GM23338 (cell line): ENCODE data around the gene SCGB3A1. TPM values are rescaled to one million over a fixed set of nuclear protein-coding genes. Genes with fewer than 3 reads are reported as not detected.

Experiments used
- ATAC-seq: fragments of 200-7000 bp; cut with Tn5 transposase; 3 replicates; pipeline ENCODE4 v1.9.1; 2020
- DNase-seq: peaks from one replicate; pipeline ENCODE4 v3.0.0-alpha.2; 2015; ENCODE audit warnings: low spot score
- H2AFZ ChIP-seq: fragments of 200-600 bp; sonication (generic); 2 replicates; pipeline ENCODE4 v1.8.0; 2016; ENCODE audit warnings: antibody characterized with exemption, mild to moderate bottlenecking, moderate library complexity
- H3F3A ChIP-seq: fragments of 200-600 bp; sonication (generic); replicated peaks from 2 replicates; pipeline ENCODE4 v1.8.0; 2017; ENCODE audit warnings: antibody characterized with exemption, mixed run types, low read depth
- H3K27ac ChIP-seq: fragments of 200-600 bp; sonication (generic); 2 replicates; pipeline ENCODE4 v1.6.1; 2016; ENCODE audit warnings: low read depth
- H3K27me3 ChIP-seq: fragments of 200-600 bp; sonication (generic); 2 replicates; pipeline ENCODE4 v1.8.0; 2016; ENCODE audit warnings: mild to moderate bottlenecking, mixed run types, moderate library complexity; ENCODE audit not compliant: insufficient read depth
- H3K36me3 ChIP-seq: fragments of 200-600 bp; sonication (generic); 2 replicates; pipeline ENCODE4 v1.8.0; 2016; ENCODE audit warnings: mild to moderate bottlenecking; ENCODE audit not compliant: insufficient read depth
- H3K4me1 ChIP-seq: fragments of 200-600 bp; sonication (generic); 2 replicates; pipeline ENCODE4 v1.8.0; 2016; ENCODE audit warnings: mild to moderate bottlenecking, moderate library complexity; ENCODE audit not compliant: insufficient read depth
- H3K4me2 ChIP-seq: fragments of 200-600 bp; sonication (generic); 2 replicates; pipeline ENCODE4 v1.7.1; 2017; ENCODE audit warnings: mixed run types
- H3K4me3 ChIP-seq: fragments of 200-600 bp; sonication (generic); 2 replicates; pipeline ENCODE4 v1.6.1; 2016; ENCODE audit warnings: mixed run types
- H3K79me2 ChIP-seq: fragments of 200-600 bp; sonication (generic); replicated peaks from 2 replicates; pipeline ENCODE4 v1.8.0; 2017; ENCODE audit warnings: mild to moderate bottlenecking; ENCODE audit not compliant: insufficient read depth
- H3K9me2 ChIP-seq: fragments of 200-600 bp; sonication (generic); 2 replicates; pipeline ENCODE4 v1.8.0; 2017; ENCODE audit not compliant: insufficient read depth
- H4K20me1 ChIP-seq: fragments of 200-600 bp; sonication (generic); replicated peaks from 2 replicates; pipeline ENCODE4 v1.8.0; 2017; ENCODE audit warnings: mild to moderate bottlenecking; ENCODE audit not compliant: insufficient read depth
- H3K27ac Mint-ChIP-seq: 2 replicates; pipeline ENCODE4 v1.8.0; 2020; ENCODE audit warnings: inconsistent platforms, mild to moderate bottlenecking, moderate library complexity, mixed read lengths
- H3K27me3 Mint-ChIP-seq: 3 replicates; pipeline ENCODE4 v1.8.0; 2022; ENCODE audit warnings: low read depth, mild to moderate bottlenecking, moderate library complexity, mixed read lengths, inconsistent platforms; ENCODE audit not compliant: insufficient read depth, poor library complexity
- H3K36me3 Mint-ChIP-seq: 3 replicates; pipeline ENCODE4 v1.8.0; 2021; ENCODE audit warnings: low read depth, mild to moderate bottlenecking, inconsistent platforms, moderate library complexity, mixed read lengths
- H3K4me1 Mint-ChIP-seq: 3 replicates; pipeline ENCODE4 v1.8.0; 2020; ENCODE audit warnings: mild to moderate bottlenecking, inconsistent platforms, mixed read lengths
- H3K4me3 Mint-ChIP-seq: 3 replicates; pipeline ENCODE4 v1.8.0; 2021; ENCODE audit warnings: moderate library complexity, mild to moderate bottlenecking, inconsistent platforms, mixed read lengths
- H3K9me3 Mint-ChIP-seq: 3 replicates; pipeline ENCODE4 v1.8.0; 2020; ENCODE audit warnings: moderate library complexity, mild to moderate bottlenecking, inconsistent platforms, mixed read lengths
- CREB1 ChIP-seq: fragments of 250-450 bp; sonication (Bioruptor Pico); IDR thresholded peaks from 2 replicates; pipeline ENCODE4 v1.5.0; 2020; ENCODE audit warnings: low read depth, mild to moderate bottlenecking, moderate library complexity
- CTCF ChIP-seq, 2 experiments: fragments of 200-600 bp in 1 of 2; sonication (generic) in 1 of 2; conservative IDR thresholded peaks; 2 replicates each; pipeline versions ENCODE4 v1.5.1 to v1.6.1; 2016 to 2017; ENCODE audit warnings: antibody characterized with exemption in 2 of 2, low read depth in 2 of 2, mild to moderate bottlenecking in 2 of 2, moderate library complexity in 1 of 2
- ETS1 ChIP-seq: IDR thresholded peaks from 2 replicates; pipeline ENCODE4 v1.6.1; 2016; ENCODE audit warnings: antibody characterized with exemption
- EZH2 ChIP-seq: fragments of 200-600 bp; sonication (generic); IDR thresholded peaks from one replicate; pipeline ENCODE4 v1.8.0; 2017; ENCODE audit warnings: antibody characterized with exemption, mild to moderate bottlenecking, low read depth; ENCODE audit not compliant: unreplicated experiment
- EZH2phosphoT487 ChIP-seq: fragments of 200-600 bp; sonication (generic); IDR thresholded peaks from one replicate; pipeline ENCODE4 v1.8.1; 2018; ENCODE audit warnings: antibody characterized with exemption; ENCODE audit not compliant: unreplicated experiment
- JUNB ChIP-seq: IDR thresholded peaks from one replicate; pipeline ENCODE4 v1.6.1; 2016; ENCODE audit warnings: antibody characterized with exemption; ENCODE audit not compliant: unreplicated experiment
- NANOG ChIP-seq: IDR thresholded peaks from 2 replicates; pipeline ENCODE4 v1.6.1; 2016; ENCODE audit warnings: antibody characterized with exemption, borderline replicate concordance
- POLR2AphosphoS5 ChIP-seq: IDR thresholded peaks from 2 replicates; pipeline ENCODE4 v1.6.1; 2016; ENCODE audit warnings: antibody characterized with exemption, low read depth
- REST ChIP-seq: IDR thresholded peaks from one replicate; pipeline ENCODE4 v1.6.1; 2018; ENCODE audit warnings: antibody characterized with exemption; ENCODE audit not compliant: unreplicated experiment
- STAT1 ChIP-seq: IDR thresholded peaks from one replicate; pipeline ENCODE4 v1.6.1; 2016; ENCODE audit warnings: antibody characterized with exemption; ENCODE audit not compliant: unreplicated experiment
- ZNF114 ChIP-seq: fragments of 250-450 bp; sonication (Bioruptor Pico); IDR thresholded peaks from 2 replicates; pipeline ENCODE4 v1.5.0; 2020; ENCODE audit warnings: mild to moderate bottlenecking, moderate library complexity
- ZNF331 ChIP-seq: fragments of 250-450 bp; sonication (Bioruptor Pico); IDR thresholded peaks from 2 replicates; pipeline ENCODE4 v1.5.0; 2020; ENCODE audit warnings: low read depth, mild to moderate bottlenecking, moderate library complexity
- ZNF462 ChIP-seq: fragments of 250-450 bp; sonication (Bioruptor Pico); IDR thresholded peaks from 2 replicates; pipeline ENCODE4 v1.5.0; 2020; ENCODE audit warnings: mild to moderate bottlenecking, moderate library complexity
- polyA plus RNA-seq: library from polyadenylated mRNA; unstranded; fragments of >200 nt; fragmentation: Nextera tagmentation; extraction: Ambion mirVana; gene quantifications from 2 replicates; pipeline ENCODE4 v1.2.1, GENCODE V29; 2016
- total RNA-seq: library from RNA; depleted of rRNA; stranded (reverse); fragments of >200 nt; shearing (Covaris generic); gene quantifications from 2 replicates; pipeline ENCODE4 v1.2.3, GENCODE V29; 2014

The SCGB3A1 gene
- total and polyA plus RNA-seq, 2 experiments from 2014 or later = not detected

GRCh38 chr5:180555168-180555921 is 36.0 kb downstream of the SCGB3A1 start:
- ATAC-seq (no peak), DNase-seq (no peak)
- Histone ChIP-seq H3F3A (no peaks in the 10 kb centered on the region), H3K4me1 (0 out of 2 replicates have a peak, but pooled peaks cover 3% of the 10 kb centered on the region), H3K79me2 (peaks cover 93% of the 10 kb centered on the region), H3K9me2 (no peaks in the 10 kb centered on the region), H2AFZ (no peak overlapping the region), H3K4me2 (no peak overlapping the region), H3K36me3 (peaks cover 24% of the 10 kb centered on the region), H3K27ac (no peak overlapping the region; the same call in 1 of the 2 replicates), H4K20me1 (peaks cover 51% of the 10 kb centered on the region), H3K27me3 (no peaks in the 10 kb centered on the region), H3K4me3 (no peak overlapping the region)
- Mint-ChIP-seq H3K9me3 (no peaks in the 10 kb centered on the region), H3K36me3 (peaks cover 67% of the 10 kb centered on the region), H3K27ac (no peak overlapping the region), H3K4me1 (peaks cover 4% of the 10 kb centered on the region; the same call in 2 of the 3 replicates), H3K27me3 (no peaks in the 10 kb centered on the region), H3K4me3 (no peak overlapping the region)
- no peak for TF ChIP-seq CREB1
- TF ChIP-seq CTCF (conservative IDR thresholded peaks at IDR 0.05; ENCODE audit: low read depth in 2 of 2) = no peak
- TF ChIP-seq ZNF114 (CRISPR knock-in tag) = no peak
- TF ChIP-seq ZNF462 = no peak
- no peak for TF ChIP-seq ZNF331 (CRISPR knock-in tag)
- TF ChIP-seq STAT1 = no peak
- no peak for TF ChIP-seq ETS1
- TF ChIP-seq EZH2phosphoT487 = no peak
- TF ChIP-seq EZH2 = no peak
- no peak for TF ChIP-seq JUNB
- no peak for TF ChIP-seq REST
- no peak for TF ChIP-seq POLR2AphosphoS5
- no peak for TF ChIP-seq NANOG
